AG20443 (cell line): Measurements from ENCODE around the gene FAM72B.
"Not testable (repeated sequence)": the region's sequence is repeated elsewhere in the genome, so short reads cannot be mapped to it uniquely, and the experiment has no call there.

Source experiments
- DNase-seq: peaks from one replicate; pipeline ENCODE4 v3.0.0; 2012; ENCODE audit warnings: low spot score, mixed read lengths

FAM72B gene

GRCh38 chr1:121200232-121200631 lies 16.1 kb upstream of the FAM72B start:
- DNase-seq: not testable (repeated sequence)

- DNase-seq: not testable (repeated sequence)
Observed at GRCh38 chr1:121199763-121200162, 15.6 kb upstream of the FAM72B start.

DNA sequence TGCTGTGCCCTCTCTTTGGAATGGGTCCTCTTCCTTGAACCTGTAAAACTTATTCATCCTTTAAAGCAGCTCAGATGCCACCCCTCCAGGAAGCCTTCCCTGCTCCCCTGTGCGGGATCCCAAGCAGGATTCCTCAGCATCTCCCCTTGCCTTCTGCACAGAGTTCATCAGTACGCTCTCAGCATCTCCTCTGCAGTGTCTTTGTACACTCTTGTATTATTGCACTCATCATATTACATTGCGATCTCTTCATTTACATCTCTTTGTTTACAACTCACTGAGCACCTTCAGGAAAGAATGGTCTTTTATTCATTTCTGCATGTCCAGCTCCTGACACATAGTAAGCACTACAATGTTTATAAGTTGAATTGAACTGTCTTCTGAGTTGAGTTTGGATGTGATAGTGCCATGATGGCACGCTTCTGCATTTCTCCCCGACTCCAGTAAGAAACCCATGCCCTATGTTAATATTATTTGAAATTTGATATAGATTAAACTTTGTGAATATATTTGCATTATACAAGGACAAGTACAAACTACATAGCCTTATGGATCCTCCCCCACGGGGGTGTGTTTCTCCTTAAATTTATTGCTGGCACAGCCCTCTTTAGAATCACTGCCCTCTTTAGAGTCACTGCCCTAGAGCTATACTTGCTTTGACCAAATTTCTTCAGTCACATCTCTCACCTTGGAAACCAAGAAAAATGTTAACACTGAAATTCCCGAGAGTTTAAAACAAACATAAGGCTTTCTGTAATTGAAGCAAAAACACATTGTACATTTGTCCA lies 13.1 kb upstream of the FAM72B start:
- DNase-seq: not testable (repeated sequence)

DNA sequence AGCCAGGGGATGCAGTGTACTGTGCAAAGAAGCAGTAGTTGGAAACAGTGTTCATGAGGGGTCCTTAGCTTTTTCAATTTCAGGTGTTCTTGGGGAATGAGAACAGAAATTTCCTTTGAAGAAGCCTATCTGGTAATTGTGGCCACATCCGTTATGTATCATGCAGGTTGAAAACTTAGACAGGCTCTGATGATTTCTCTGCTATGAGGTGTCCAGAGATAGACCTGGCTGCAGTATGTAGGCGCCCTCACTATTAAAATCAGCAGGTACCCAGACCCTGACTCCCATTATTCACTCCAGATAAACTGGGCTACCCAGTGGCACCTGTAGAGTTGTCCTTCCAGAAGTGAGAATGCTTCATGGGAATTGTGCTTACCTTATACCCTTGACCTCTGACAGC lies 8.4 kb upstream of the FAM72B start:
- DNase-seq: not testable (repeated sequence)

DNA sequence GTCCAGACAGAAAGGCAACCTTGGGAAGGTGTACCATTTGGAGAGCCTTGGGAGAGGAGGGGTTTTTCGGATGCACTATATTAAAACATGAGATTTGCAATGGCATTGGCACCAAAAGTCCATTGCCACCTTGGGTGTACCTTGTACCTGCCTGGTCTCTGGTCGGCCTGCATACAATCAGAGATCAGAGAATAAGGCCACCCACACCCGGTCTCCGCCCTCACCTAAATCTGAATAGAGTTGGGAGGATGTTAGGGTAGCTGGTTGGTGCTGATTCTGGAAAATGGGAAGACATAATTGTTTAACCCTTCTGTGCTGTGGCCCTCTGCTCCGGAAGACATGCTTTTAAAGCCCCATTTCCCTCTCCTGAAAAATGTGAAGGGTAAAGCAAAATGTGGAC lies 3.8 kb upstream of the FAM72B start:
- DNase-seq: not testable (repeated sequence)

DNA sequence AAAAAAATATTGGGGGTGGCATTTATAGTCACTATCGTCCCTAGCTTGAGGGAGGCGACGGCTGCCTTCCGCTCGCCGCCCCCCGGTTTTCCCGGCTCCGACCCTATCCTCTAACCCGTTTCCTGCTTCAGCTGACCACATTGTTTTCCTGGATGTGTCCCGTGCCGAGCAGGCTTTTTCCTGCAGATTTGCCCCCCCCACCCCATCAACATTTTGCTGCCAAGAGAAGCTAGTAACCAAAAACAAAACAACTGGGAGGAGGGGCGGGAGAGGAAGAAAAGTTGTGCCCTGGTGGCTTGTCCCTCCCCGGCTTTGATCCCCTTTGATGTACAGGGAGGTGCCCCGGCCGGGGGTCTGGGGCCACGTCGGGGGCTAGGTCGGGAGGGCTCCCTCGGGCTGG lies 2.1 kb upstream of the FAM72B start:
- DNase-seq: not testable (repeated sequence)

DNA sequence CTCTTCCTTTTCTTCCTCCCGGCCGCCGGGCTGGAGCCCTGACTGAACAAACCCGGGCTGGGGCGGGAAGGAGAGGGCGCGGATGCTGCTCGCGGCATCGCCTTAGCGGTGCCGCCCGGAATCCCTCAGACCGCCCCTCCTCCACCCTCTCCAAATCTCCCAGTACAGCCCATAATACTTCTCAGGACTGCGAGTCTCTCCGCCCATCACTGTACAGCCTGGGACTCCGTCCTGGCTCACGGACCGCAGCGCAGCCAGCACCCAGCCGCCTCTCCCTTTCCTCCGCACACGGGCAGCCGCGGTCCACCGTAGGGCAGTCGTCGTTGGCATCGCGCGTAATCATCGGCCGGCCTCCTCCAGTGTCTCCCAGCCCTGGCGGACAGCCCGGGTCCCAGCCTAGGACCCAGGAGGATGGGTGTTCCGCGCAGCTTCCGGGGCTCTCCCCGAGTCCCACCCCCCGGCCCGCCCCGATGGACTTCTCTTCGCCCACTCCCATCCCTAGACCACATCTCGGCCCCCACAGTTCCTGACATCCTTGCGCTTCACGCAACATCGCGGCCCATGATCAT lies 1.1 kb upstream of the FAM72B start:
- not testable (repeated sequence) for DNase-seq

DNA sequence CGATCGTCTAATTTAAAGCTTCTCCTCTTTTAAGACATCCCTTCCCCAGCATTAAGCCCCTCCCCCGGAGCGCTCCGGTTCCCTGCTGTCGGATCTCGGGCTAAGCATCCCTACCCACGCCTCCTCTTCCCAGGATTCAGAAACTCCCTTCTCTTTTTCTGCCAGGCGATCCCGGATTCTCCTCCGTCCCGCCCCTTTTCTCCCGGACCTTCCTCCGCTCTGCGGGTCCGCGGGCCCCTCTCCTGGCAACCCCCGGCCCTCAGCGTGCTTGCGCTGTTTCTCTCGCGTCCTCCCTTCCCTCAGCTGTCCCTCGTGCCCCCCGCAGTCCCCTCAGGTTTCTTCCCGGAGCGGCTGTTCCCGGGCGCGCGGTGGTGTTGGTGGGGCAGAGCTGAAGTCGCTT lies 273 bp downstream of the FAM72B start:
- not testable (repeated sequence) for DNase-seq

GRCh38 chr1:121178197-121178596 lies 5.9 kb downstream of the FAM72B start:
- not testable (repeated sequence) for DNase-seq

- DNase-seq: not testable (repeated sequence)
Observed at GRCh38 chr1:121176649-121177048, 7.5 kb downstream of the FAM72B start.

DNA sequence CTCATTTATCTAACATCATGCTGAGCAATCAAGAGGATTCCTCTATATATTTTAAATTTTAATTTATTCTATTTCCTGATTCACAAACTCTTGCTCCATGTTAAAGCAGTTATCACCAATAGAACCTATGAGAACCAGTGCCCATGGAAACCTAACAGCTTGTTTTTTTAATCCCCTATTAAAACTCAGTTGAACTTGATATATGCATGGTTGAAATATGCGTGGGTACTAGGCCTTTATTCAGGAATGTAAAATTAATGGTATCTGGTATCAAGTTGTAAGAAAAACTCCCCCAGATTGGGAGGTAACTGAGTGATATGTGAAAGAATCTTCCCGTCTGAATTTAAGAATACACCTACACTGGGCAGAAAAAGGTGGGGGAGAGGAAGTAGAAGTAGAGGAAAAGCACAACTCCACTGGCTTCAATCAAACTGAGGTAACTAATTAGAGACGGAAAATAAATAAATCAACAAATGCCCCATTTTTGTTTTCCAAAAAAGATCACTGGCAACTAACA lies 15.9 kb downstream of the FAM72B start:
- not testable (repeated sequence) for DNase-seq

DNA sequence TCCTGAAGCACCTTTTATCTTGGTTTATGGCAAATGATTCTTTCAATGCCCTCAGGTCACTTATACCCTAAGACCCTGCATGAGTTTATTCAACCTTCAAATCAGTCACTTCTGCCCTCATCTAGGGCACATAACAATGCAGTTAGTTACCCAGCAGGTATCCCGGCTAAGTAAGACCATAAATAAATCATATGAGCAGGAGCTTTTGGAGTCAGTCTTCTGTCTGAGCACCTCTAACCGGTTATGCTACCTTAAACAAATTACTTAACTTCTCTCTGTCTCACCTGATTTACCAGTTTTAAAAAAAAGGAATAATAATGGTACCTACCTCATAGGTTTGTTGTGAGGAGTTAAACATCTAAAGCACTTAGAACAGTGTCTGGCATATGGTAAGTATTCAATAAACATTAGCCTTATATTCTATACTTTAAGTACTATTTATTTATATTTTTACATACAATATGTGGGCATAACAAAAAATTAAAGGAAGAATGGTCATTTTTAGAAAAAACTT lies 16.9 kb downstream of the FAM72B start:
- DNase-seq: not testable (repeated sequence)

GRCh38 chr1:121165296-121165695 lies 18.8 kb downstream of the FAM72B start:
- DNase-seq: not testable (repeated sequence)

- not testable (repeated sequence) for DNase-seq
Observed at GRCh38 chr1:121163850-121164757, 20.0 kb downstream of the FAM72B start.

DNA sequence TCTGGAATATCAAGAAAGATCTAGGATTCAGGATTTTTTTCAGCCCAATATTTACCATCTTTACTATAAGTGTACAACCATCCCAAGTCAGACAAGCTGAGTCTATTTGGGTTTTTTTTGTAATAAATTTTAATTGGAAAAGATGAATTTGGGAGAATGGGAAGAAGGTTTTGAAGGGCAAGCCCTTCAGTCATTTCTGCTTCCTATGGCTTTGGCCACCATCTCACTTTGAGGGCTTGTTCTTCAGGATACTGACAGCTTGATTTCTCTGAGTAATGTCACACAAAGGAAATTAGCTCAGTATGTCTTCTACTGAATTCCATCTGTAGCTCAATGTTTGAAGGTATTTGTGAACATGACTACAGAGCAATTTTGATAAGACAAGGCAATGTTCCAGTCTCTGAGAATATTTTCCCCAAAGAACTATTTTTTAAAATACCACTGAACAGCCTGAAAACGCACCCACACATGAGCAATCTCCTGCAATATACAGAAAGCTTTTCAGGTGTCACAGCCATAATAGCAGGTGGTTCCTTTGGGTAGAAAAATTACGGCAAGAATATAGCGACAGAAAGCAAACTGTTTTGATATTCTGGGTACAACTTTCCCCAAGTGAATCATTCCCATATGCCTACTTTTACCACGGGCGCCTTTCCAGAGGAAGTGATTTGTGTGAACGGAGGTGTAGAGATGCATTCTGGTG lies 22.8 kb downstream of the FAM72B start:
- not testable (repeated sequence) for DNase-seq

DNA sequence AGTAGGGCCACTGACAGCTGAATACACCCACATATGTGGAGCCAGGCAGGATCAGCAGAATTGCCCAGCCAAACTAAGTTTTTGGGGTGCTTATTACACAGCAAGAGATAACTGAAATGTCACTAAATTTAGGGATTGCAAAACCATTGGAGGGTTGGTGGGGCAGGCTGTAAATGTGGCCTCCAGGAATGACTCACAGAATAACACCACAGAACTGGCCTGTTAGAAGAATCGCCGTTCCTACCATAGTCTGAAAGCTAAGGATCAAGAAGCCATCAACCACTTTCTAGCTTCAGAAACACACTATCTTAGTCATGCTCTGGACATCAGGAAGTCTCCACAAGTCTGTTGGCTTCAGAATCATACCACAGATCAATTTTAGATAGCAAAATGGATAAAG lies 24.0 kb downstream of the FAM72B start:
- not testable (repeated sequence) for DNase-seq

DNA sequence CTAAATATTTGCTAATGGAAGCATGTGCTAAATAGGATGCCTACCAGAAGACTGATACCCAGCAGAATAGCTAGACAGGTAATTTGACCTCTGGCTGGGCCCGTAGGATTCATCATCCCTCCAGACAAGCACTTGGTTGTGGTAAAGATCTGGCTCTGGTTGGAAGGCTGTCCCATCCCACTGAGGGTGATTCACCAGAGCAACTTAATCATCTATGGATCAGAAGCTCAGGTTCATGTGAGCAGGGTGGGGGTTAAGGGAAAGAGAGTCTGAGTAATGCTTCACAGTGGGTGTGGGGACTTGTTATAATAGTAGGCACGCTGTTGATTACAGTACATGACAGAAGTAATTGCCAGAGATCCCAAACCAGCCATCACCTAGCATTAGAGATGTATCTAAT lies 26.5 kb downstream of the FAM72B start:
- DNase-seq: not testable (repeated sequence)

DNA sequence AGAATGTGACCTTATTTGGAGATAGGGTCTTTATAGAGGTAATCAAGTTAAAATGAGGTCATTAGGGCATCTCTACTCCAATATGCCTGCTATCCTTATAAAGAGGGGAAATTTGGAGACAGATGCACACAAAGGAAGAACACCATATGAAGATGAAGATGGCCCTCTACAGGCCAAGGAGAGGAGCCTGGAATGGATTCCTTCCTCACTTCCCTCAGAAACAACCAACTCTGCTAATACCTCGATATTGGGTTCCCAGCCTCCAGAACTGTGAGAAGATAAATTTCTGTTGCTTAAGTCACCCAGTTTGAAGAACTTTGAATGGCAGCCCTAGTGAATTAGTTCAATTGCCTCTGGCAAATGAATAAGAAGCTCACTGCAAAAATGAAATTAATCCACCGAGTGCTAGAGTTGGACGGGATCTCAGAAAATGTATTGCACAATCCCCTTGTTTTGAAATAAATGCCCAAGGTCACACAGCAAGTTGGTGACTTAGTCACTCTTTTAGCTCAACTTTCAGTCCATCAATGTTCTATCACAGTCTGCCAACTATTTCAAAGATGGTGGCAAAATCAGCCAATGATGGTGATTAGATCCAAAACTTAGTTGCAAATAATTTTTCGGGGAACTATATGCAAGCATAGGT lies 27.1 kb downstream of the FAM72B start:
- DNase-seq: not testable (repeated sequence)

DNA sequence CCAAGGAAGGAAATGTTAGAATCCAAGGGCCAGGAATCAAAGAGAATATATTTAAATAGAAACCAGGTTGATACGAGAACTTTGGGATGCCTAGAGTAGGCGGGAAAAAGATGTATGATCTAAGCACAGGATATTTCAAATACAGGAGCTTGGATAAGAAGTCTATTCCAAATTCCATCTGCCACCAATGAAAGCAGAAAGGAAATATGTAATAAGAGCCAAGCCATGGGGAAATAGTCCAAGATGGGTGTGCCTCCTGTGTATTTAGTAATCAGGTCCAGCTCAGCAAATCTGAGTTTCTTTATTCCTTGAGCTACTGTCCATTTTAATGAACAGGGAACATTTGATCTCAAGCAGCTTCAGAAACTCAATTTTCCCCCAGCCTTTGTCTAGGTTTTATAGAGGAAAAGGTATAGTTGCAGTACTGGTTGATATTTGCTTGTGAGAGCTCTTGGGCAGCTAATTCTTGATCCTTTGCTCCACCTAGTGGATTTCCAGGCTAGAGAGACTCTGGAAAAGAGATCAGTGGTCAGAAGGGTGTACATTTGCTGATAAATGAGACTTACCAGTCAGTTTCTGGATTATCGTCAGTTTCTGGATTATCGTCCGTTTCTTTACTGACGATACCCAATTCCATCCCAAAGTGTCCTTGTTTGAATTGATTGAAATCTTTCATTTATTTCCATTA lies 28.3 kb downstream of the FAM72B start:
- not testable (repeated sequence) for DNase-seq

DNA sequence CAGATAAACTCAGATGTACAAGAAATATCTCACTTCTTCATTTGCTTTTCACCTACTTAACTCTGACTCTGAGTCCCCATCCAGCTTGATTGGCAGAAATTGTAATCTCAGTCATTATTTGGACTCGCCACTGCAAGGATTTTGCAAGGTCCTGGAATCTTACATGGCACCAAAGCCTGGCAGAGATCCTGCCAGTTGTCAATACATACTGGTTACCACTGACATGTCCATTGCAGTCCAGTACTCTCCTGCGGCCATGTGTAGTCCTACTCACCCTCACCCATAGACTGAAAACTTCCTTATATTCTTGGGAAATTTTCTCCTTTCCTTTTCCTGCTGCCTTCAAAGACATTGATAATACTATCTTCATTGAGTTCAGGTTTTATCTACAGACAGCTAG lies 29.3 kb downstream of the FAM72B start:
- not testable (repeated sequence) for DNase-seq
